Diencephalon (tissue), 1 donor: Measurements from ENCODE around the gene PTEN. TPM values are rescaled to one million over a fixed set of nuclear protein-coding genes. Genes with fewer than 3 reads are reported as not detected.

Experiments used
- small RNA-seq: library from RNA; depleted of rRNA; stranded (forward); fragments of <200 nt; gene quantifications from one replicate; pipeline ENCODE3, GENCODE V24; 2014
- total RNA-seq: library from RNA; depleted of rRNA; stranded (reverse); fragments of >200 nt; gene quantifications from one replicate; pipeline ENCODE4 v1.2.3, GENCODE V29; 2014

Gene PTEN
- 249 TPM for total RNA-seq

GRCh38 chr10:87863053-87863943 is at the start of gene PTEN, which contains the start of gene KLLN:
PTEN (plus strand) TSS chr10:87863625; CDS start chr10:87864470, 845 bp downstream.
KLLN (minus strand) TSS chr10:87863533; CDS start chr10:87862487, 1,046 bp downstream.

GRCh38 chr10:87817609-87818504 is 45.6 kb upstream of the PTEN start, which contains the start of gene ATAD1:
ATAD1 (minus strand) TSS chr10:87818226; CDS start chr10:87814599, 3,627 bp downstream.

Small RNA genes lying within 50 kb of the gene (small RNA-seq; reads per million reads assigned to genes)
- gene RF00284 (not detected), gene RN7SL78P (not detected)

Other genes with a start within 250 kb of the PTEN start
- 3.7 TPM for gene PAPSS2, start 203.7 kb upstream of the PTEN start, total RNA-seq
- gene ATAD1, start 45.4 kb upstream of the PTEN start, total RNA-seq: 94.6 TPM
- gene KLLN, start 92 bp upstream of the PTEN start, total RNA-seq: 1.4 TPM